ENCODE measurements around the gene CDK11B.

Gene CDK11B

GRCh38 chr1:1684031-1684681, 25.4 kb upstream of the CDK11B start:
- Histone ChIP-seq H3K4me3 (replicated peaks; ENCODE audit: insufficient read depth, low read length) (no peak overlapping the region), H3K27me3 (ENCODE audit: insufficient read depth, poor library complexity, severe bottlenecking) (no peaks in the 10 kb centered on the region), H3K27ac (replicated peaks) (no peak overlapping the region)
- TF ChIP-seq POLR2AphosphoS5 (IDR thresholded peaks at IDR 0.05; ENCODE audit: low read depth), result no peak
- no peak for TF ChIP-seq GABPA (IDR thresholded peaks at IDR 0.05; ENCODE audit: low read depth)
- no peak for TF ChIP-seq SPI1 (IDR thresholded peaks at IDR 0.05; ENCODE audit: borderline replicate concordance, low read depth)
- no peak for DNase-seq (ENCODE audit: low read depth in 1 of 2, low spot score in 1 of 2)

GRCh38 chr1:1683104-1683905, 24.5 kb upstream of the CDK11B start:
- DNase-seq (ENCODE audit: low read depth in 1 of 2, low spot score in 1 of 2), result no peak
- no peaks in the 10 kb centered on the region for H3K27me3 ChIP-seq (ENCODE audit: insufficient read depth, poor library complexity, severe bottlenecking)
- TF ChIP-seq REST (IDR thresholded peaks at IDR 0.05; ENCODE audit: insufficient replicate concordance, low read depth) (no peak), SPI1 (IDR thresholded peaks at IDR 0.05; ENCODE audit: borderline replicate concordance, low read depth) (no peak), GABPA (IDR thresholded peaks at IDR 0.05; ENCODE audit: low read depth) (no peak), CTCF (IDR thresholded peaks at IDR 0.05; ENCODE audit: insufficient read depth, low read length) (no peak), POLR2AphosphoS5 (IDR thresholded peaks at IDR 0.05; ENCODE audit: low read depth) (no peak)
- no peak overlapping the region for H3K4me3 ChIP-seq (replicated peaks; ENCODE audit: insufficient read depth, low read length)
- no peak overlapping the region for H3K27ac ChIP-seq (replicated peaks)

GRCh38 chr1:1680912-1681273, 22.1 kb upstream of the CDK11B start:
- H3K27ac ChIP-seq (replicated peaks), result no peak overlapping the region
- DNase-seq (ENCODE audit: low read depth in 1 of 2, low spot score in 1 of 2), result no peak
- H3K4me3 ChIP-seq (replicated peaks; ENCODE audit: insufficient read depth, low read length), result no peak overlapping the region
- TF ChIP-seq SPI1 (IDR thresholded peaks at IDR 0.05; ENCODE audit: borderline replicate concordance, low read depth) (no peak), CTCF (IDR thresholded peaks at IDR 0.05; ENCODE audit: insufficient read depth, low read length) (no peak), GABPA (IDR thresholded peaks at IDR 0.05; ENCODE audit: low read depth) (no peak), REST (IDR thresholded peaks at IDR 0.05; ENCODE audit: insufficient replicate concordance, low read depth) (no peak), POLR2AphosphoS5 (IDR thresholded peaks at IDR 0.05; ENCODE audit: low read depth) (no peak)
- no peaks in the 10 kb centered on the region for H3K27me3 ChIP-seq (ENCODE audit: insufficient read depth, poor library complexity, severe bottlenecking)

All from HL-60 (cell line).